ENCODE results near the gene NTHL1.
"Not testable (repeated sequence)": the region's sequence is repeated elsewhere in the genome, so short reads cannot be mapped to it uniquely, and the experiment has no call there.

The NTHL1 gene

GRCh38 chr16:2040041-2040786 lies 7.4 kb downstream of the NTHL1 start:
- DNase-seq: no peak

- DNase-seq: no peak
Measured at GRCh38 chr16:2039274-2040031, 8.2 kb downstream of the NTHL1 start.

DNA sequence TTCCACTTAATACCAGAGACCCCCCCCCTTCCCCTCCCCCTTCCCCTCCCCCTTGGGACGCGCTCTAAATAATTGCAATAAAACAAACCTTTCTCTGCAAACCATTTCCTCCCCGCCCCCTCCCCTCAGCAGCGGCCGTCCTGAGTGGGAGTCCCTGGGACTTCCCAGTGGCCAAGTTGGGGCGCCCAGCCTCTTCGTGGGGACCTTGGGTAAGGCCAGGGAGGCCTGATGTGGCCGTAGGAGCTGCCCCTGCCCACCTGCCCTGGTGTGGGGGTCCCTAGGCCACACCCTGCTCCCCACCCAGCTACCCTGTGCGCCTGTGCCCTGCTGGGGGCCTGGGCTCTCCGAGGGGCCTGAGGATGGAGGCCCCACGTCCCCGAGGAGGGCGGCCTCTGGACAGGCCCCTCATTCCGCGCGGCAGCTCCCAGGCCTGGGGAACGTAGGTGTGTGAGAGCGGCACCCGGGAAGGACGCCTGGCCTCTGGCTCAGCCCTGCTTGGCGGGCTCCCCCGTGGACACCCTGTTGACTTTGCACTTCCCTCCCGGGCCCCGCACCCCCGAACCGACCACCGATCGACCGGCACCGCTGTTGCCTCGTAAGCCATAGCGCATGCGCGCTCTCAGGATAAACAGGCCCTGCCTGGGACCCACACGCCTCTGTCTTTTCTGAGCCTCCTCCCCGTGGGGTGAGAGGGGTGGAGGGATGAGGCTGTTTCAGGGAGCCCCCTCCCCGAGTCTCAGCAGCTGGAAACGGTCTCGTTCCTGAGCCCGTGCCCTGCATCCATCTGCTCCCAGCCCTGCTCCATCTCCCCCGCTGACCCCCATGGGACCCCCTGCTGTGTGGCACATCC lies 9.0 kb downstream of the NTHL1 start:
- no peak for DNase-seq

DNA sequence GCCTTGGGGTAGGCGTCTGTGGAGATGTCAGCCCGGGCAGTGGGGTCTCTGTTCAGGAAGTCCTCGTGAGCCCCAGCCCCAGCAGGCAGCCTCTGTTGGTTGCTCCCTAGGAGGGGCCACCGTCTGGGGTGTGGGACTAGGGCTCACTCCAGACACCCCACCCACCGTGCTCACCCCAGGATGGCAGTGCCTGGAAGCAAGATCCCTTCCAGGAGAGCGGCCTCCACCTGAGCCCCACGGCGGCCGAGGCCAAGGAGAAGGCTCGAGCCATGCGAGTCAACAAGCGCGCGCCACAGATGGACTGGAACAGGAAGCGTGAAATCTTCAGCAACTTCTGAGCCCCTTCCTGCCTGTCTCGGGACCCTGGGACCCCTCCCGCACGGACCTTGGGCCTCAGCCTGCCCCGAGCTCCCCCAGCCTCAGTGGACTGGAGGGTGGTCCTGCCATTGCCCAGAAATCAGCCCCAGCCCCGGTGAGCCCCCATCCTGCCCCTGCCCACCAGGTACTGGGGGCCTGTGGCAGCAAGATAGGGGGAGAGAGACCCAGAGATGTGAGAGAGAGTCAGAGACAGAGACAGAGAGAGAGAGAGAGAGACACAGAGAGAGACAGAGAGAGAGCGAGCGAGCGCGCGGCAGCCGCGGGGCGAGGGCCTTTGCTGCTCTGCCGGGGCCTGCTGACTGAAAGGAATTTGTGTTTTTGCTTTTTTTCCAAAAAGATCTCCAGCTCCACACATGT lies 9.8 kb downstream of the NTHL1 start:
- DNase-seq: no peak

- no peak for DNase-seq
Measured at GRCh38 chr16:2037115-2037514, 10.5 kb downstream of the NTHL1 start.

GRCh38 chr16:2036200-2036966 lies 11.3 kb downstream of the NTHL1 start:
- no peak for DNase-seq

DNA sequence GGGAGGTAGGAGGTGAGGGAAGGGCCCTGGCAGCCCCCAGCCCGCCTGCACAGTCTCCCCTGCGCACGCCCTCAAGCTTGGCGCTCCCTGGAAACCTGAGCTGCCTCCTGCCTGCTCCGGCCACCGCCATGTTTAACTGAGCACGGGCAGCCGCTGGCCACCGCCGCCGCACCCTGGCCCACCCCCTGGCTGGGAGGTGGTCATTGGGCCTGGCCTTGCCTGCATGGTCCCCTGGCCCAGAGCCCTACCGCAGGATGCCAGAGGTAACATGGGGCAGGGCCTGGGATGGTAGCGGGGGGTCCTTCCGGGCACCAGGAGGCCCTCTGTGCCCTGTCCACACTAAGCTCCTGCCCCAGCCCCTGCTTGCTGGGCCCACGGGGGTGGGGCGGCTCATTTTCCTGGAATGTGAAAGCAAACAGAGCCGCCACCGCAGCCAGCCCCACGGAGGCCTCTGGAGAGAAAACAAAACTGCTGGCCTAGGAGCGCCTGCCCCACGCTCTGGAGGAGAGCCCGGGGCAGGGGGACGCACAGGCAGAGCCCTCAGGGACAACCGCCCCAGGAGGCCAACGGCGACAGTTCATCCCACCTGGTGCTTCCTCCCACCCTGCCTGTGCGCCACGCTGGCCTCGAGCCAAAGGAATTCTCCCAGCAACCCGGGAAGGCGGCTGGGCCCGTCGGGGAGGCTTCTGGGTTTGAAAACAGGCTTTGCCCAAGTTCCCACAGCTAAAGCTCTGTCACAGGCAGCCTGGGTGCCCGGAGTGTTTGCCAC lies 12.0 kb downstream of the NTHL1 start:
- no peak for DNase-seq

GRCh38 chr16:2034696-2035430 lies 12.8 kb downstream of the NTHL1 start:
- no peak for DNase-seq

GRCh38 chr16:2033909-2034695 lies 13.5 kb downstream of the NTHL1 start:
- DNase-seq: not testable (repeated sequence)

- DNase-seq: no peak
Measured at GRCh38 chr16:2033057-2033908, 14.4 kb downstream of the NTHL1 start.

DNA sequence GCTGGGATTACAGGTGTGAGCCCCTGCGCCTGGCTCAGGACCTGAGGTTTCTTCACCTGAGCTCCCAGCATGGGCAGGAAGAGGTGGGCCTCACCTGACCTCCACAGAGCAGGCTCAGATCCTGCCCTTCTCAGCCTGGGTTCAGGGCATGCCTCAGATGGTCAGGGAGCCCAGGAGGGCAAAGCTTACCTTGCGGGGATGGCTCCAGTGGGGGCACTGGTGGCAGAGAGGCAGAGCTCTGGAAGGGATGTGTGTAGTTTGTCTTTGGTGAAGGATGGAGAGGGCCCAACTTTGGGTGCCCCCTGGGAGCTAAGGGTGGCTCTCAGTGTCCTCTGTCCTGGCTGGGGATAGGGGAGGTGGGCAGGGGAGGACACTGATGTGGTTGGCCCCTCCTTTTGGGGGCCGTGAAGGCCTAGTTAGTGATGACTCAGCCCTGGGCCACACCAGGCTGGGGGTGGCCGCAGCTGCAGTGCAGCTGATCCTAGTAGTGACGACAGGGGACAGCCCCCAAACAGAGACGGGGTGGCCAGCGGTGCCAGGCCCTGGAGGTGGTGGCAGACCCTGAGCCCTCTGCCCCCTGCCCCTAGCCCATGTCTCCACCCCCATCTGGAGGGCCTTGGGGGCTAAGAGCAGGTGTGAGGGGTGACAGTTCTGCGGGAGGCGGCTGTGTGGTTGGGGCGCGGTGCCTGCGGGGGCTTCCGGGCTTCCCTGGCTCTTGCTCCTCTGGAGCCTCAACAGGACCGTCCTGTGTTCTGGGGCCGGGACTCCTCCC lies 15.2 kb downstream of the NTHL1 start:
- no peak for DNase-seq

GRCh38 chr16:2031081-2031577 lies 16.5 kb downstream of the NTHL1 start:
- DNase-seq: no peak

DNA sequence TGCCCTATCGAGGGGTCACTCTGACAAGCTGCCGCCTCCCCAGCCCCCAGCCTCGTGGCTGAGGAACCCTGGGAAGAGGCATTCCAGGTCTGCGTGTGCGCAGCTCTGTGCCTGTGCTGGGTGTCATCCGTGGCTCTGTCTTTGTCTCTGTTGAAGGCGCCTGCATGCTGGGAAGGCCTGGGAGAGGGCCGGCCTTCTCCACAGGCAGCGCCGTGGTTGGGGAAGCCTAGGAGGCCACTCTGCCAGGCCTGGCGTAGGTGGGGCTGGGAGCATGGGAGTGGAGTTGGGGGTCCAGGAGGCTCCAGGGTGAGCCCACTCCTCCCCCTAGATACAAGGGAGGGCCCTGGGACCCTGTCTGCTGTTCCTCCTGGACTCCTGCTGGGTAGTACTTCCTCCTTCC lies 17.6 kb downstream of the NTHL1 start:
- no peak for DNase-seq

- no peak for DNase-seq
Measured at GRCh38 chr16:2029350-2029749, 18.3 kb downstream of the NTHL1 start.

DNA sequence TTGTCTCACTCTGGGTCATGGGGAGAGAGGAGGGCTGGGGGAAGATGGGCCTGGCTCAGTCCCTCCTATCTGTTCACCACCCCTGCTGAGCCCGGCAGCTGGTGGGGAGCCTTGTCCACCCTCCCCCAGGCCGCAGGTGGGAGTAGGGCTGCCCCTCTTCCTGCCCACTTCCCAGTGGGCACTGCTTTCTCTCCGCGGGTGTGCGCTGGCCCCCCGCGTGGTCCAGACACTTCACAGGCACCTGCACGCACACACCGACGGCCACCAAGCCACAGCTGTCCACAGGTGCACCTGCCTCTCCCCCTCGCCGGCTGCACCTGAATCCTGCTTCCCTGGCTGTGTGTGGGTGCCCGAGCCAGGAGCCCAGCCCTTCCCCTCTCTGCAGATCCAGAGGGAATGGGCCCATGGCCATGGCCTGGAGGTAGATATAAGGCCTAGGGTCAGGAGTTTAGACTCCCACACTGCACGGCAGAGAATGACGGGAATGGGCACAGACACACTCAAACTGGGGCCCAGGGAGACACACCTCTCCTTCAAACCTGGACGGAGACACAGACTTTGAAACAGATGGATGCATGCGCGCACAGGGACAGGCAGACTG lies 18.9 kb downstream of the NTHL1 start:
- no peak for DNase-seq

DNA sequence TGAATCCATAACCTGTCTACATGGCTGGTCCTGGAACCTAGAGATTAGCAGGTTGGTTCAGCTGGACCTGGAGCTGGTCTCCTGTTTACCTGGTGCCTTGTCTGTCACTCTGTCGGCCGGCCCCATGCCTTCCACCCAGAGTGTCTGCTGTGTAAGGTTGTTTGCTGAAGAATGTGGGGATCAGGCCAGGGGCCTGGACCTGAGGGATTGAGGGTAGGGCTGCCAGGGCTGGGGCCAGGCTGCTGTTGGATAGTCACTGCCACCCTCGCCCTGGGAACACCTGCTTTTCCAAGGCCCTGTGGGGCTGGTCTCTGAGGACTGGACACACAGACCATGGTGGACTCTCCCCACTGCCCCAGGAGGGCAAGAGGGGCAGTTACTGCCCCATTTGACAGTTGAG lies 19.5 kb downstream of the NTHL1 start:
- no peak for DNase-seq

Measured in CD4-positive, alpha-beta T cell treated with Interleukin-4 for 4 hours (primary cell).